B cell (primary cell): Measurements from ENCODE around the gene TMEM236.

Experiments used
- CTCF ChIP-seq: fragments of 200-600 bp; IDR thresholded peaks from one replicate; pipeline ENCODE4 v1.8.0; 2022; ENCODE audit warnings: antibody characterized with exemption, mild to moderate bottlenecking
- EZH2 ChIP-seq: IDR thresholded peaks from 2 replicates; pipeline ENCODE4 v1.6.1; 2012; ENCODE audit warnings: borderline replicate concordance, low read depth, mild to moderate bottlenecking, moderate library complexity, low read length; ENCODE audit not compliant: insufficient read depth, poor library complexity, severe bottlenecking

- TF ChIP-seq CTCF (no peak), EZH2 (no peak)
These were observed 83.7 kb downstream of the TMEM236 start for GRCh38 chr10:17835688-17836087.
